K562 (cell line): ENCODE data around the gene MBL2. TPM values are rescaled to one million over a fixed set of nuclear protein-coding genes. Genes with fewer than 3 reads are reported as not detected.

Experiments
- ATAC-seq: fragments of 200-7000 bp; cut with Tn5 transposase; 3 replicates; pipeline ENCODE4 v1.9.1; 2020; ENCODE audit warnings: moderate library complexity
- BruUV-seq: library from RNA; stranded (reverse); fragments of 400-500 nt; replicated peaks from 2 replicates; lab custom pipeline; 2021; lab: Mats Ljungman, UMichigan
- CTCF ChIA-PET: fragments of 300-600 bp; formaldehyde crosslinking; extraction: SDS; loops from one replicate; lab custom pipeline; 2021; ENCODE audit warnings: low intra/inter-chr PET ratio; lab: Yijun Ruan, JAX
- POLR2A ChIA-PET: fragments of 300-600, 350-650 bp; sonication (Branson Sonifier 250); formaldehyde crosslinking; extraction: SDS; loops from one replicate; lab custom pipeline; 2021; ENCODE audit warnings: antibody characterized with exemption, inconsistent platforms; lab: Yijun Ruan, JAX
- DNase-seq, 4 experiments: peaks; one replicate each; pipeline versions ENCODE4 v3.0.0 to v3.0.0-alpha.2; 2011 to 2018; ENCODE audit warnings: low spot score in 3 of 4, mixed read lengths in 3 of 4; ENCODE audit errors: extremely low read depth in 1 of 4
- FAIRE-seq: peaks from 2 replicates; lab custom pipeline; 2011; peaks lifted over from hg19 to GRCh38; lab: Jason Lieb, UNC
- H2AFZ ChIP-seq: 2 replicates; pipeline ENCODE4 v1.6.0; 2011; ENCODE audit warnings: low read depth, low read length, control low read depth, inconsistent platforms
- H3K27ac ChIP-seq: fragments of 200-600 bp; 3 replicates; pipeline ENCODE4 v1.8.0; 2011; ENCODE audit warnings: low read depth, mild to moderate bottlenecking, control low read depth, inconsistent platforms, low read length, moderate library complexity, mixed read lengths; ENCODE audit errors: extremely low read depth
- H3K27me3 ChIP-seq, 2 experiments: fragments of 300-600 bp in 1 of 2; 2 replicates in 1 of 2; 3 replicates in 1 of 2; pipeline versions ENCODE4 v1.6.0 to v1.8.0; 2011; ENCODE audit warnings: inconsistent platforms in 2 of 2, low read length in 2 of 2, mild to moderate bottlenecking in 1 of 2, mixed read lengths in 1 of 2, moderate library complexity in 1 of 2; ENCODE audit not compliant: control insufficient read depth in 2 of 2, insufficient read depth in 2 of 2
- H3K36me3 ChIP-seq: fragments of 300-600 bp; 3 replicates; pipeline ENCODE4 v1.8.0; 2011; ENCODE audit warnings: mild to moderate bottlenecking, low read length, inconsistent platforms; ENCODE audit not compliant: control insufficient read depth, insufficient read depth
- H3K4me1 ChIP-seq, 2 experiments: fragments of 200-600 bp in 1 of 2; replicated peaks in 1 of 2; 2 replicates in 1 of 2; 3 replicates in 1 of 2; pipeline versions ENCODE4 v1.5.1 to v1.8.0; 2011; ENCODE audit warnings: inconsistent platforms in 2 of 2, low read length in 2 of 2, mild to moderate bottlenecking in 1 of 2, mixed read lengths in 1 of 2, moderate library complexity in 1 of 2; ENCODE audit not compliant: control insufficient read depth in 2 of 2, insufficient read depth in 2 of 2
- H3K4me2 ChIP-seq: 2 replicates; pipeline ENCODE4 v1.6.1; 2011; ENCODE audit warnings: low read length, control low read depth, inconsistent platforms, mixed read lengths; ENCODE audit not compliant: insufficient read depth
- H3K4me3 ChIP-seq: fragments of 200-600 bp; sonication (generic), shearing (Covaris generic); 2 replicates; pipeline ENCODE4 v1.5.1; 2016; ENCODE audit warnings: control low read depth, inconsistent platforms
- H3K79me2 ChIP-seq: fragments of 200-600 bp; 3 replicates; pipeline ENCODE4 v1.8.0; 2011; ENCODE audit warnings: low read length, inconsistent platforms; ENCODE audit not compliant: control insufficient read depth, insufficient read depth
- H3K9ac ChIP-seq, 2 experiments: 2 replicates each; pipeline versions ENCODE4 v1.6.0 to v1.6.1; 2011; ENCODE audit warnings: low read depth in 2 of 2, low read length in 2 of 2, control low read depth in 1 of 2, inconsistent platforms in 1 of 2, mild to moderate bottlenecking in 1 of 2, mixed read lengths in 1 of 2; ENCODE audit not compliant: insufficient read depth in 1 of 2
- H3K9me1 ChIP-seq: one replicate; pipeline ENCODE4 v1.6.0; 2011; ENCODE audit warnings: inconsistent platforms, mild to moderate bottlenecking, low read length, moderate library complexity; ENCODE audit not compliant: control insufficient read depth, insufficient read depth
- H3K9me3 ChIP-seq: replicated peaks from 2 replicates; pipeline ENCODE4 v1.5.1; 2011; ENCODE audit warnings: low read depth, low read length, inconsistent platforms; ENCODE audit not compliant: control insufficient read depth, insufficient read depth
- H4K20me1 ChIP-seq: replicated peaks from 2 replicates; pipeline ENCODE4 v1.6.1; 2011; ENCODE audit warnings: low read length, inconsistent platforms, mixed read lengths; ENCODE audit not compliant: control insufficient read depth, insufficient read depth
- CAMTA2 ChIP-seq: fragments of 250-450 bp; sonication (Bioruptor Pico); conservative IDR thresholded peaks from 2 replicates; pipeline ENCODE4 v1.5.1; 2022
- COPS2 ChIP-seq: fragments of 450-650 bp; conservative IDR thresholded peaks from 2 replicates; pipeline ENCODE4 v1.6.1; 2016; ENCODE audit warnings: mild to moderate bottlenecking, moderate library complexity
- EP400 ChIP-seq: fragments of 450-650 bp; IDR thresholded peaks from 2 replicates; pipeline ENCODE4 v1.6.1; 2017; ENCODE audit warnings: antibody characterized with exemption, mild to moderate bottlenecking, moderate library complexity
- HOXB6 ChIP-seq: fragments of 250-450 bp; sonication (Bioruptor Pico); IDR thresholded peaks from 2 replicates; pipeline ENCODE4 v1.5.1; 2022; ENCODE audit warnings: mild to moderate bottlenecking, borderline replicate concordance
- KAT7 ChIP-seq: sonication (generic); formaldehyde crosslinking; IDR thresholded peaks from 2 replicates; pipeline ENCODE4 v1.8.0; 2022; ENCODE audit warnings: missing genetic modification reagents, mild to moderate bottlenecking, borderline replicate concordance
- RHOXF2B ChIP-seq: fragments of 250-450 bp; sonication (Bioruptor Pico); conservative IDR thresholded peaks from 2 replicates; pipeline ENCODE4 v1.5.1; 2021
- SIN3B ChIP-seq: fragments of 450-650 bp; IDR thresholded peaks from 2 replicates; pipeline ENCODE4 v1.6.1; 2017; ENCODE audit warnings: low read depth, mild to moderate bottlenecking, moderate library complexity
- SMAD4 ChIP-seq: fragments of 250-450 bp; sonication (Bioruptor Pico); conservative IDR thresholded peaks from 2 replicates; pipeline ENCODE4 v1.8.0; 2021; ENCODE audit warnings: inconsistent platforms, mild to moderate bottlenecking, moderate library complexity
- ZNF318 ChIP-seq, 2 experiments: fragments of 450-650 bp; IDR thresholded peaks; 2 replicates each; pipeline ENCODE4 v1.6.1; 2016; ENCODE audit warnings: mild to moderate bottlenecking in 2 of 2, borderline replicate concordance in 1 of 2, low read depth in 1 of 2, moderate library complexity in 1 of 2
- WGBS: fragments of 100-300 bp; shearing (Covaris generic); methylation state at CpG from one replicate; pipeline ENCODE4 v1.1.6; 2016; ENCODE audit warnings: low coverage, mixed read lengths; ENCODE audit not compliant: insufficient coverage; ENCODE audit errors: missing lambda C conversion rate; 5-methylcytosine and 5-hydroxymethylcytosine counted together
- in situ Hi-C: fragments of 300-500 bp; cut with MboI; formaldehyde crosslinking; loops from 4 replicates; pipeline ENCODE4 v1.15.0; 2018; ENCODE audit warnings: inconsistent platforms, mixed read lengths
- intact Hi-C: fragments of 100-400 bp; cut with micrococcal nuclease; formaldehyde crosslinking; loops from 2 replicates; pipeline ENCODE4 v1.14.2; 2022
- polyA plus RNA-seq, 8 experiments: library from polyadenylated mRNA; depleted of rRNA in 4 of 8; stranded (reverse) in 5 of 8; unstranded in 3 of 8; fragments of >200 nt; fragmentation: Nextera tagmentation in 2 of 8; fragmentation: Illumina TruSeq in 1 of 8; extraction: Ambion mirVana in 2 of 8; extraction: Trizol in 1 of 8; gene quantifications; 2 replicates each; pipeline versions ENCODE4 v1.2.1 to v1.2.3, GENCODE V29; 2011 to 2014; ENCODE audit warnings: inconsistent platforms in 1 of 8, missing spikeins in 1 of 8
- total RNA-seq, 7 experiments: library from RNA; depleted of rRNA in 6 of 7; stranded (reverse); fragments of >200 nt in 6 of 7; fragmentation: Illumina TruSeq in 2 of 7; extraction: Trizol in 2 of 7; gene quantifications; 2 replicates each; pipeline versions ENCODE4 v1.2.1 to v1.2.3, GENCODE V29; 2011 to 2021; ENCODE audit warnings: low replicate concordance in 1 of 7

The MBL2 gene
- total and polyA plus RNA-seq, 9 of the 15 experiments (the other 6 are each of a cell fraction or from before 2014, with no cell fraction given), result not detected

GRCh38 chr10:52769966-52770365 lies 2.6 kb downstream of the MBL2 start:
- ATAC-seq (no peak), DNase-seq (no peak), FAIRE-seq (no peak)
- no peaks in the 10 kb centered on the region for H4K20me1 ChIP-seq
- no peak overlapping the region for H3K4me2 ChIP-seq
- H2AFZ ChIP-seq, result no peak overlapping the region
- no peaks in the 10 kb centered on the region for H3K79me2 ChIP-seq
- H3K9ac ChIP-seq, result no peak overlapping the region
- no peak for TF ChIP-seq HOXB6 (CRISPR knock-in tag)
- no peak overlapping the region for H3K4me3 ChIP-seq
- CTCF ChIA-PET, result no interaction called here
- no TSS peak for BruUV-seq
- H3K27me3 ChIP-seq, result no peaks in the 10 kb centered on the region
- intact Hi-C loops (no loop called here), in situ Hi-C loops (no loop called here)
- no peak overlapping the region for H3K27ac ChIP-seq
- WGBS, result 0% methylated on average over 2 of the region's 2 CpGs
- H3K4me1 ChIP-seq, result no peaks in the 10 kb centered on the region
- POLR2A ChIA-PET, result no interaction called here
- H3K9me3 ChIP-seq, result no peaks in the 10 kb centered on the region
- H3K9me1 ChIP-seq, result no peaks in the 10 kb centered on the region
- no peaks in the 10 kb centered on the region for H3K36me3 ChIP-seq

- Histone ChIP-seq H3K36me3 (no peaks in the 10 kb centered on the region), H3K9ac (no peak overlapping the region), H3K27ac (no peak overlapping the region), H3K4me2 (no peak overlapping the region), H3K4me3 (no peak overlapping the region), H2AFZ (no peak overlapping the region), H3K9me1 (no peaks in the 10 kb centered on the region), H3K79me2 (no peaks in the 10 kb centered on the region), H3K4me1 (no peaks in the 10 kb centered on the region), H3K9me3 (no peaks in the 10 kb centered on the region), H4K20me1 (no peaks in the 10 kb centered on the region), H3K27me3 (no peaks in the 10 kb centered on the region)
- intact Hi-C loops (no loop called here), in situ Hi-C loops (no loop called here)
- no TSS peak for BruUV-seq
- ATAC-seq, result no peak
- FAIRE-seq, result no peak
- POLR2A ChIA-PET, result no interaction called here
- CTCF ChIA-PET, result no interaction called here
- DNase-seq, result no peak
- WGBS, result 0% methylated on average over 3 of the region's 3 CpGs
- TF ChIP-seq CAMTA2 (CRISPR knock-in tag) (no peak), ZNF318 (IDR thresholded peaks at IDR 0.05; ENCODE audit: borderline replicate concordance in 1 of 2, low read depth in 1 of 2) (no peak), KAT7 (CRISPR knock-in tag) (no peak), RHOXF2B (CRISPR knock-in tag) (no peak), EP400 (no peak), COPS2 (no peak), SMAD4 (CRISPR knock-in tag) (no peak), SIN3B (no peak)
Observed at GRCh38 chr10:52768001-52768532, 4.5 kb downstream of the MBL2 start.
